ENCODE data around the gene PPARA. TPM values are rescaled to one million over a fixed set of nuclear protein-coding genes. Genes with fewer than 3 reads are reported as not detected.

The PPARA gene
- total RNA-seq, 8 experiments from 2014 or later: 0.38 to 15.1 (median 4.5) TPM

DNA sequence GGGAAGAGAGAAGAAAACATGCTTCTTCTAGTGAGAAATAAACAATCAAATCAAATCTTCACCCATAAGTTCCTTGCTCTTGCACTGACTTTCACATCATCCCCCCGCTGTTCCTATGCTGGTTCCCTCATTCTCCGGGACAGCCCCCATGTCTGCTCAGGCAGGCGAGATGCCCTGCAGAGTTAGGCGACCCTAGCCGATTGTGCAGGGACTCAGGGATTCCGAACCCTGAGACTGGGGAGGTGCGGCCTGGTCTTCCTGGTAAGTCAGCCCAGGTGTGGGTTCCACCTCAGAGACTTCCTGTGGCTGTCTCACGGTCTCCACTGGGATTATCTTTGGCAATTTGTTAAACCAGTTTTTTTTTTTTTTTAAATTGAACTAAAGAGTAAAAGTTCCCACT is 124.1 kb downstream of the PPARA start:
- H3K27ac ChIP-seq: no peak overlapping the region
- H3K4me3 ChIP-seq: no peak overlapping the region
- no peak for ATAC-seq (replicated peaks in 6 of 8)
- 81 to 100% (median 94%) methylated on average over 2 to 8 of the region's 8 CpGs; no CpG with 5 or more reads in 2 of the 10 experiments for WGBS, 10 experiments
- no peaks in the 10 kb centered on the region for H3K4me1 ChIP-seq (replicated peaks in 1 of 2)
- in situ Hi-C loops (cut with MboI; ENCODE audit: low pct_unique_long_range_greater_than_20kb in 2 of 9, low sequenced_read_pairs in 9 of 9, unreplicated experiment in 9 of 9): no loop called here

DNA sequence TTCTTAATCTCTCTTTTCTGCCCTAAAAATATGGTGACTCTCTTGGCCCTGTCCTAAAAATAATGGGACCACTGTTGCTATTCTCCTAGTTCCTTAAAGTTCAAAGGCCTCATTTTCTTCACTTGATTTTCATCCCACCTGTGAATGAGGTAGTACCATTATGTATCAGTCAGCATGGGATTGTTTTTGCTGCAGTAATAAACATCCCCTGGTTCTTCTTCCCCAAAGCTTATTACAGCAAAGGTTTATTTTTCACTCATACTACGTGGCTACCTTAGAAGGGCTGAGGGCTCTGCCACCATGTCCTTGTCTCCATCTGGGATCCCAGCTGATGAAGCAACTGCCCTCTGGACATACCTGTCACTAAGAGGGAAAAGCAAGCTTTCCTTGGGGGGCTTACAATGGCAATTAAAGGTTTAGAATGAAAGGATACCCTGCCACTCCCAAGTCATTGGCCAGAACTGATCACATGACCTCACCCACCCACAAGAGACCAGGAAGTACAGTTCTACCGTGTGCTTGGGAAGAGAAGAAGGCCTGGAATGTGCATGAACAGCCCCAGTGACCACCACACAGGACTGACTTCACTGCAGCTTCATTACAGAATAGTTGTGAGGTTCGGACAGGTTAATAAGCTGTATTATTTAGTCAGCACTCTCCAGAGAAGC is 125.3 kb downstream of the PPARA start:
- H3K4me1 ChIP-seq (replicated peaks in 1 of 2): no peaks in the 10 kb centered on the region
- in situ Hi-C loops (cut with MboI; ENCODE audit: low pct_unique_long_range_greater_than_20kb in 2 of 9, low sequenced_read_pairs in 9 of 9, unreplicated experiment in 9 of 9): no loop called here
- H3K4me3 ChIP-seq: no peak overlapping the region
- H3K27ac ChIP-seq: no peak overlapping the region
- 67 to 100% (median 85%) methylated on average over 1 to 3 of the region's 3 CpGs; no CpG with 5 or more reads in 4 of the 10 experiments for WGBS, 10 experiments
- no peak for ATAC-seq (replicated peaks in 6 of 8)

DNA sequence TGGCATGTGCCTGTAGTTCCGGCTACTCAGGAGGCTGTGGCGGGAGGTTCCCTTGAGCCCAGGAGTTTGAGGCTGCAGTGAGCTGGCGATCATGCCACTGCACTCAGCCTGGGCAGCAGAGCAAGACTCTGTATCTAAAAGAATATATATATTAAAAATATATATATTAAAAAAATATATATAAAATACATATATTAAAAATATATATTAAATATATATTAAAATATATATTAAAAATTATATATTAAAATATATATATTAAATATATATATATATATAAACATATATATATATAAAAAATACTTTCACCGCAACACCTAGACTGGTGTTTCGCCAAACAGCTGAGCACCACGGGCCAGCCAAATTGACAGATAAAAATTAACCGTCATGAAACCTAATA is 126.2 kb downstream of the PPARA start:
- H3K4me3 ChIP-seq: no peak overlapping the region
- H3K27ac ChIP-seq: no peak overlapping the region
- no peak for ATAC-seq (replicated peaks in 6 of 8)
- H3K4me1 ChIP-seq (replicated peaks in 1 of 2): no peaks in the 10 kb centered on the region
- 92 to 100% (median 98%) methylated on average over 2 to 7 of the region's 7 CpGs; no CpG with 5 or more reads in 1 of the 10 experiments for WGBS, 10 experiments
- in situ Hi-C loops (cut with MboI; ENCODE audit: low pct_unique_long_range_greater_than_20kb in 2 of 9, low sequenced_read_pairs in 9 of 9, unreplicated experiment in 9 of 9): no loop called here

DNA sequence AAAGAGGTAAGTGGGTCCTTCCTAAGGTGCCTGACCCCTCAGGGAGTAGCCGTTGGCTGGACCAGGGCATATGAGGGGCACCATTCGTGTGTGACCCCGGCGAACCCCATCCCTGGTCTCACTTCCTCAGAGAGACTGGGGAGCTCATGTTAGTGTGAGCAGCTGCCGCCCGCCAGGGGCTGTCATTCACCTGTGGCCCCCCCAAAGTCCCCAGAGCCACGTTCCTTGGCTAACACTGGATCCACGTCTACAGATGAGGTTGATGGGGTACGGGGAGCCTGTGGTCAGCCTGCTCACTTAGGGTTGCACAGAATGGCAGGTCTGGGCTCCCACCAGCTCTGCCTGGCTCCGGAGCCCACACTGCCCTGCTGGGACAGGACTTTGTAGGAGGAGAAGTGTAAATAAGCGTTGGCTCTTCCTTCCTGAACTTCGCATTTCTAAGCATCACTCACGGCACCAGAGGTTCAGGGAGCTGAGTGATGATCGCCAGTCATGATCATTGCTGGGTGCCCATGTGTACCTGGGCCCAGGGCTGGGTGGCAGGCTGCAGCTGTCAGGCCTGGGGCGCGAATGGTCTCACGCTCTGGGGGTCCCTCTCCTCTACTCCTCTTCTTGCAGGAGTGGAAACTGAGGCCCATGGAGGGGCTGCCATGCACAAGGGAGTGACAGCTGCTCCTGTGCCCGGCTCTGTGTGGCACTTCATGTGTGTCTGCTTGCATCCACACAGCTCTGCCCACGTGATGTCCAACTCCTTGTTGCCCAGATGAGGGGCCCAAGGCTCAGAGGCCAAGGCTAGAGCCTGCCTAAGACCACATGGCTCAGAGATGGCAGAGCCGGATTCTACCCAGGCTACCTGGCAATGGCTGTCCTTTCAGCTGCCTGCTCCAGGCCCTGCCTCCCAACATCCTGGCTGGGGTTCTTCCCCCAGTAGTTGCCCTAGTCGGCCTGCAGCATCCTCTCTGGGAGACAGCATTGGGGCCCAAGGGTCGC is 128.6 kb downstream of the PPARA start:
- Histone ChIP-seq H3K4me1 (replicated peaks in 1 of 2) (no peaks in the 10 kb centered on the region), H3K4me3 (no peak overlapping the region), H3K27ac (no peak overlapping the region)
- no peak for ATAC-seq (replicated peaks in 6 of 8)
- 87 to 100% (median 100%) methylated on average over 1 to 7 of the region's 22 CpGs; no CpG with 5 or more reads in 6 of the 10 experiments for WGBS, 10 experiments
- in situ Hi-C loops (cut with MboI; ENCODE audit: low pct_unique_long_range_greater_than_20kb in 2 of 9, low sequenced_read_pairs in 9 of 9, unreplicated experiment in 9 of 9): no loop called here

DNA sequence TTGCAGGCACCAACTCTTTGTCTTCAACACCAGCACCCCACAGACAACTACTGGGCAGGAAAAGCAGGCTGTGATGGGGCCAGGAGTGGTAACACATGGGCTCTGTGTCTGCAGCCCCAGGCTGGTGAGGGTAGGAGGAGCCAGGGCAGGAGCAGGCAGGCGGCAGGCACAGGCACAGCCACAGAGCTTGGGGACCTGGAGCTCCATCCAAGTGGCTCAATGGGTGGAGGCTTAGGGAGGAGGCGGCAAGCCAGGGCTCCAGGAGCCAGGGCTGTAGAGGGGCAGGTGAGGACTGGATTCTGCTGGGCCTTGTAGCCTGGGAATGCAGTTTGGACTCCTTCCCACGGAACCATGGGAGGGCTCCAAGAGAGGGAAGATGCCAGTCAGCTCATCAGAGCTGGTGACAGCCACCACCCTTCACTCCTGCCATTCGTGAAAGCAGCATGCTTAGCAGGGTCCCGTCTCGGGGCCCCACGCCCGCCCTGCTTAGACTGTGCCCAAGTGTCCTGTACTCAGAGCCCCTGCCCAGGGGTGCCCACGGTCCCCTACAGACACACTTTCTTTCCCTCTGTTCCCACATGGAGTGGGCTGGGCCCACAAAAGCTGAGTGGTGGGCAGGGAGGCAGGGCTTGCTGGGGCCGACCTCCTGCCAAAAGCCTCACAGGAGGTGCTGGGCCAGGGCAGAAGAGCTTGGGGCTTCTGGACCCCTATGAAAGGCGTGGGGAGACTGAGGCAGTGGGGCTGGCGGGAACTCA is 129.9 kb downstream of the PPARA start:
- no peaks in the 10 kb centered on the region for H3K4me1 ChIP-seq (replicated peaks in 1 of 2)
- no peak for ATAC-seq (replicated peaks in 6 of 8)
- no peak overlapping the region for H3K4me3 ChIP-seq
- in situ Hi-C loops (cut with MboI; ENCODE audit: low pct_unique_long_range_greater_than_20kb in 2 of 9, low sequenced_read_pairs in 9 of 9, unreplicated experiment in 9 of 9): no loop called here
- H3K27ac ChIP-seq: no peak overlapping the region
- 96 to 100% (median 100%) methylated on average over 1 to 3 of the region's 12 CpGs; no CpG with 5 or more reads in 6 of the 10 experiments for WGBS, 10 experiments

DNA sequence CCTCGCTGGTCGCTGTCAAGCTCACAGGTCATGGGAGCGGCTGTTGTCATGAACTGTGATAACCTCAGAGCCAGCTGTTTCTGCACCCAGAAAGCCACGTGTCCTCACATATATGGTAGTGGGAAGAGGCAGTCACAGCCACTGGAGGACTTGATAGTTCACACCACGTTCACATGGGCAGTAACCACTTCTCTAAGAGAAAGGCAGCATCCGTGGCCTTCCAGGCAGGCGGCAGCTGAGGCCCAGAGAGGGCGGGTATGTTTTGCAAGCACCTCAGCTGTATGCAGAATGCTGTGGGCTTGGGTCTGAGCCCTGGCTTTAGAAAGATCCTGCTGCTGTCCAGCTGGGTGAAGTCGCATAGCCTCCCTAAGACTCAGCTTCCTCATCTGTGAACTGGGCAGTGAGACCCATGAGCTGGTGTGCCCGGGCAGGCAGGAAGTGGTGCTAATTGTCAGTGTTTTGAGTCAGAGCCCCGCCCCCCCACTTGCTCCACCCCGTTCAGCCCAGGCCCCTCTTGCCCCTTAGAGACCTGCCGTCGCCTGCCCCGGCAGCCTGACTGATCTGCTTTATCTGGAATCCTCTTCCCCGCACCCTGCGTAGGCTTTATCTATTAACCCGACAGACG is 130.8 kb downstream of the PPARA start:
- H3K4me3 ChIP-seq: no peak overlapping the region
- no peaks in the 10 kb centered on the region for H3K4me1 ChIP-seq (replicated peaks in 1 of 2)
- in situ Hi-C loops (cut with MboI; ENCODE audit: low pct_unique_long_range_greater_than_20kb in 2 of 9, low sequenced_read_pairs in 9 of 9, unreplicated experiment in 9 of 9): no loop called here
- H3K27ac ChIP-seq: no peak overlapping the region
- WGBS, 10 experiments: 82 to 94% methylated on average over 6 to 7 of the region's 19 CpGs; no CpG with 5 or more reads in 8 of the 10 experiments
- peak in 2 of 8 experiments; percentile 45 to 83 for ATAC-seq (replicated peaks in 6 of 8)

DNA sequence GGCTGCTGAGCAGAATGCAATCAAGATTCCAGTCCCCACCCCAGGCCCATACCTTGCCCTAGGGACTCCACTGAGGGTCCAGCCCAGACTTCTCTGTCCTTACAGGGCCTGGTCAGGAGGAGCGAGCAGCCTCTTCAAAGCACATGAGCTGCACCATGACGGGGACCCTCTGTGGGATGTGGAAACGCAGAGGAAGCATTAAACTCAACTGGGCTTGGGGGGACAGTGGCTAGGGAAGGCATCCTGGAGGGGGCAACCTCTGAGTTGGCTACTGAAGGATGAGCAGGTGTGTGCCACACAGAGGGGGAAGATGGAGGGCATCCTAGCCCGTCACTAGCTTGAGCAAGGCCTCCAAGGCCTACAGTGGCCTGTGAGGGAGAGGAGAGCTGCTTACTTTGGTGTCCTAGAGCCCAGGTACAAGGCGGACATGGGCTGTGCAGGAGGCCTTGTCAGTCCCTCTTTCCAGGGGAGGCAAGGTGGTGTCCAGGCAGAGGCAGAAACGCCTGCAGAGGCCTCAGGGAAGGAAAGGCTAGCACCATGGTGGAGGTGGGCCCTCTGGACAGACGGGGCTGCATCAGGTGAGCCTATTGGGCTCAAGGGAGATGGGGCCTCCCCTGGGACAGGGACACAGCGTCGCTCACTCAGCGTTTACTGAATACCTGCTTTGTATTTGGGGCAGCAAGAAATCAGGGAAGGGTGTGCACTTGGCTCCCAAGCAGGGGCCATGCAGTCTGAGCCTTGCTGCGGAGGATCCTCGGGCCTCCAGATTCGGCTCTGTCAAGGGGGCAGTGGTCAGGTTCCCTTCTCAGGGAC is 131.7 kb downstream of the PPARA start:
- in situ Hi-C loops (cut with MboI; ENCODE audit: low pct_unique_long_range_greater_than_20kb in 2 of 9, low sequenced_read_pairs in 9 of 9, unreplicated experiment in 9 of 9): no loop called here
- H3K4me1 ChIP-seq (replicated peaks in 1 of 2): no peaks in the 10 kb centered on the region
- no peak for ATAC-seq (replicated peaks in 6 of 8)
- WGBS, 10 experiments: 80 to 100% (median 83%) methylated on average over 1 to 6 of the region's 13 CpGs; no CpG with 5 or more reads in 3 of the 10 experiments
- no peak overlapping the region for H3K4me3 ChIP-seq
- H3K27ac ChIP-seq: no peak overlapping the region

DNA sequence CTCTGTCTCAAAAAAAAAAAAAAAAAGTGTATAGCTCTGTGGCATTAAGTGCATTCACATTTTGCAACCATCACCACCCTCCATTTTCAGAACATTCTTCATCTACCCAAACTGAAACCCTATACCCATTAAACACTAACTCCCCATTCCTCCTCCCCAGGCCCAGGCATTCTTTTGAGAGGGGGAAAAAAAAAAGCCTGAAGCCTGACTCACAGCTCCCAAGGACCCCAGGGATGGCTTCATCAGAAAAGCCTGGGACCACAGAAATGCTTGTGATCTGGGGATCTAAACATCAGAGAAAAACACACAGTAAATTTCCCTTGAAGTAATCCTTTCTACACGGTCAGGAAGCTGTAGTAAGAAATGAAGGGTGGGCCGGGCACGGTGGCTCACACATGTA is 135.7 kb downstream of the PPARA start:
- Histone ChIP-seq H3K4me1 (replicated peaks in 1 of 2) (no peaks in the 10 kb centered on the region), H3K4me3 (no peak overlapping the region), H3K27ac (no peak overlapping the region)
- no peak for ATAC-seq (replicated peaks in 6 of 8)
- 75 to 100% (median 90%) methylated on average over 2 to 3 of the region's 3 CpGs; no CpG with 5 or more reads in 5 of the 10 experiments for WGBS, 10 experiments
- in situ Hi-C loops (cut with MboI; ENCODE audit: low pct_unique_long_range_greater_than_20kb in 2 of 9, low sequenced_read_pairs in 9 of 9, unreplicated experiment in 9 of 9): no loop called here

DNA sequence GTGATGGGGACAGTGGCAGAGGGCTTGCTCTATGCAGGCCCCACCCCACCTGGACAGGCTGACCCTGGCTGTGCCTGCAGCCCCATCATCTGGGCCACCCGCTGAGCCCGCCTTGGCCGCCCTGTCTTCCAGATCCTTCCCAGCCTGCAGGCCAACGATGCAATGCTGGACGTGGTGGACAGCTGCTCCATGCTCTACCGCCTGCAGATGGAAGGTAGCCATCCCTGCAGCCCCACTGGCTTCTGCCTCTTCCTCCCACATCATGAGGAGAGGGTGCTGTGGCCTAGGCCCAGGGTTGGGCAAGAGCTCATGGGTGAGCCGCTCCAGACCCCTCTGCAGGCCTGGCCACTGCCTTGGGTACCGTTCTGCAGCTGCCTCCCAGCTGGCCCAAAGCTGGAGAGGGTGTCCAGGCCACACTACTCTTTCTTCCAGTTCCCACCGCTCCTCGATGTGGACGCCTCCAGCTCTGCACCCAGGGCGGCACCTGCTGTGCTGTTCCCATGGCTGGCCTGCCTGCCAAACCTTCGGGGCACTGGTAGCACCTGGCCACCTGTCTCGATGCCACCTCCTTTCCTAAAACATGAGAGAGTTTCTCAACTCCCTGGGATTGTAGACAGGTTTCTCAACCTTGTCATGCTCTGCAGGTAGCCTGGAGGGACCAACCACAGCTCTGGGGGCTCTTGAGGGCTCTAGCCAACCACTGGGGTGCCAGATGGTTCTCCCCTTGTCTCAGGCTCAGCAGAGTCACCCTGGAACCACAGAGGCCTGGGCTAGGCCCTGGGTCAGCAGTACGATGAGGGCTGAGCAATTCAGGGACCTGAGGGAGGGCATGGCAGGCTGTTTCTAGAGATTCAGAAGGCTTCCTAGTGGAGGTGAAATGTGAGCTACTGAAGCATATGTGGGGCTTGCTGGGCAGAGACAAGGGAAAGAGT is 136.9 kb downstream of the PPARA start:
- H3K27ac ChIP-seq: no peak overlapping the region
- H3K4me3 ChIP-seq: no peak overlapping the region
- no peak for ATAC-seq (replicated peaks in 6 of 8)
- H3K4me1 ChIP-seq (replicated peaks in 1 of 2): no peaks in the 10 kb centered on the region
- 60 to 100% (median 90%) methylated on average over 1 to 9 of the region's 15 CpGs; no CpG with 5 or more reads in 3 of the 10 experiments for WGBS, 10 experiments
- in situ Hi-C loops (cut with MboI; ENCODE audit: low pct_unique_long_range_greater_than_20kb in 2 of 9, low sequenced_read_pairs in 9 of 9, unreplicated experiment in 9 of 9): no loop called here

DNA sequence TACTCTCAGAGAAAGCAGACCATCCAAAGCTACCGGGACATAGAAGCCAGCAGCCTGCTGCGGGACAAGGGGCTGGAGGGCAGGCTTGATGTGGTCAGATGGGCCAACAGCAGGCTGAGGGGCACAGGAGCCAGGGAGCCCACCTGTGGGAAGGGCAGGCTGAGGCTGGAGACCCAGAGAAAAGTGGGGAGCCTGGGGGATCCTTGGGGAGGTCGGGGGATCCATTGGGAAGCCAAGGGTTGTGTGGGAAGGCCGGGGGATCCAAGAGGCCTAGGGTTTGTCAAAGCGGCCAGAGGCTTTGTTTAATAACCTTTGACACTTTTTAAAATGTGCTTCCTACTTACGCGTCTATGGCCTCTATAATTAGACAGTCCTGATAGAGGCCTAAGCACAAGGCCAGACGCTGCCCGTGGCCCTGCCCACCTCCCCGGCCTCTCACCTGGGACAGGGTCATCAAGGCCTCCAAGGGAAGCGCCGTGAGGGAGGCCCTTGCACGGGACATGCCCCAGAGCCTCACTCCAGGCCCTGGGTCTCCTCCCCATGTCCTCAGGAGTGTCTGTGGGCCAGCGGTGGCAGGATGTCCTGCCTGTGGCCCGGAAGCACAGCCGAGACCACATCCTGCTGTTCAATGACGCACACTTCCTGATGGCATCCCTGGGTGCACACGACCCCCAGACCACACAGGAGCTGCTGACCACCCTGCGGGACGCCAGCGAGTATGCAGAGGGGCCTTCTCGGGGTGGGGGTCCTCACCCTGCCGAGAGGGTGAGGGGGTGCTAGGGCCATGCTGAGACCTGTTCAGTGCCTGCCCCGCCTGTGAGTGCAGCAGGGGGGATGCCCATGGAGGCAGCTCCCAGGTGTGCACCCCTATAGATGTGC is 137.8 kb downstream of the PPARA start:
- Histone ChIP-seq H3K4me3 (no peak overlapping the region), H3K4me1 (replicated peaks in 1 of 2) (no peaks in the 10 kb centered on the region), H3K27ac (no peak overlapping the region)
- no peak for ATAC-seq (replicated peaks in 6 of 8)
- 58 to 100% (median 93%) methylated on average over 2 to 4 of the region's 24 CpGs; no CpG with 5 or more reads in 4 of the 10 experiments for WGBS, 10 experiments
- in situ Hi-C loops (cut with MboI; ENCODE audit: low pct_unique_long_range_greater_than_20kb in 2 of 9, low sequenced_read_pairs in 9 of 9, unreplicated experiment in 9 of 9): no loop called here
